ENCODE data around the gene SRPRB.
A peak's percentile ranks its signal among the peaks of the same experiment; 100 is the strongest.

The SRPRB gene

DNA sequence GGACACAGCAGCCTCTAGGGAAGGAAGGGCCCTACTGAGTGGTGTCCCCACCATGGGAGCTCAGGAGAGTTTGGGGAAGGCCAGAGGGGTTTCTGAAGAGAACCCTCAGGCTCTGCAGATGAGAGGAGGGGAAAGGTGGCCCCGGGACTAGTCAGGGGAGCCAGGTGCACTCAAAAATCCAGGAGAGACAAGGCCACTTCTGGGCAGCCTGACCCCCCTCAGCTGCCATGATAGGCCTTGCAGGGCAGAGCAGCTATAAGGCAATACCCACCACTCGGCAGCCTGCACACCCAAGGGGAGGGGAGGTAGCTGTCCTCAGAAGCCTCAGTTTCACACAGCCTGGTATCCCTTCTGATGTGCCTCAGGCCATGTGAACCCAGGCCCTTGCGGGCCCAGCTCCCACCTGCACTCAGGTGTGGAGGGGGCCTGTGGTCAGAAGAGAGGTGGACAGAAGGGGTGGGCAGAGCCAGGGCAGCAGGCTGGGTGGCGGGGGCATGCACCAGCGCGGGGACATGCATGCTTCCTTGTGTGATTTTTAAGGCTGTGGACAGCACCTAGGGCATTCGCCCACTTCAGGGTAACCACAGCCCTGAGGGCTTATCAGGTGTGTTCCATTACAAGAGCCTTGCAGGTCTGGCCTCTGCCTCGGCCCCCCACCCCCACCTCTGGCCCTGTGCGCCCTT is 34.6 kb downstream of the SRPRB start:
- DNase-seq (ENCODE audit: extremely low read depth in 1 of 2, low read depth in 1 of 2): no peak

GRCh38 chr3:133840767-133841166 is 35.2 kb downstream of the SRPRB start:
- DNase-seq (ENCODE audit: extremely low read depth in 1 of 2, low read depth in 1 of 2): no peak

DNA sequence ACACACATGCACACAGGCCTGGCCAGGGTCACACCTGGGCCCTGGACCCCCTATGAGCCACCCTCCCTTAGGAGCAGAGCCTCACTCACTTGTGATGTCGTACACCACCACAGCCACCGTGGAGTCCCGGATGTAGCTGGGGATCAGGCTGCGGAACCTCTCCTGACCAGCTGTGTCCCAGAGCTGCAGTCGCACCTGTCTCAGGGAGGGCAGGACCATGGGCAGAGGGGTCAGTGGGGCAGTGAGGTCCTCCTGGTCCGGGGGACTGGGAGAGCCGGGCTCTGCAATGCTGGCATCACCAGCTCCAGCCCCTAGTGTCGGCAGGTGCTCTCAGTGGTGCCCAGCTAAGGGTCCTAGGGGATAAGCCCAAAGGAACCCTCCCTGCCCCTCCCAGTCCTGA is 35.6 kb downstream of the SRPRB start:
- no peak for DNase-seq (ENCODE audit: extremely low read depth in 1 of 2, low read depth in 1 of 2)

GRCh38 chr3:133842158-133842557 is 36.5 kb downstream of the SRPRB start:
- no peak for DNase-seq (ENCODE audit: extremely low read depth in 1 of 2, low read depth in 1 of 2)

DNA sequence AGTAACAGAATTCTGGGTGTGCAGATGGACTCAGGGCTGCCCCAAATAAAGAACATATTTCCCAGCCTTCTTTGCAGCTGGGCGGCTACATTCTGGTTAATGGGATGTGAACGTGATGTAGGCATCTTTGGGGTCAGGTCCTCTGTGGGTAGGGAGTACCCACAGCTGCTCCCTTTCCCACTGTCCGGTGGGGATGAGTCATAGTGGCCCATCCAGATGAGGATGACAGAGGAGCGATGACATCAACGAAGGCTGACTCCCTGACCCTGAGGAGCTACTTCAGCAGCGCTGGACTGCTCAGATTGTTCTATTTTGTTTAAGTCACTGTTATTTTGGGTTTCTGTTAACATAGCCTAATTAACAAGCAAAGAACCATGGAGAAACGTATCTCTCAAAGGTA is 38.0 kb downstream of the SRPRB start:
- DNase-seq (ENCODE audit: extremely low read depth in 1 of 2, low read depth in 1 of 2): no peak

DNA sequence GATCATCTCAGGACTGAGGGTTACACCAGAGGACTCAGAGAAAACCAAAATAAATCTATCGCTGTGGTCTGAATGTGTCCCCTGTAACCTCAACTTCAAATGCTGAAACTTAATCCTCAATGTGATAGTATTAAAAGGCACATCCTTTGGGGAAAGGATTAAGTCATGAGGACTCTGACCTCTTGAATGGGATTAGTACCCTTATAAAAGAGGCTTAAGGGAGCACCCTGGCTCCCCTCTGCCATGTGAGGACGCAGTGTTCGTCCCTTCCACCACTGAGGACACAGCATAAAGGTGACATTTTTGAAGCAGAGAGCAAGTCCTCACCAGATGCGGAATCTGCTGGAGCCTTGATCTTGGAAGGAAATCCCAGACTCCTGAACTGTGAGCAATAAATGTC is 39.5 kb downstream of the SRPRB start:
- no peak for DNase-seq (ENCODE audit: extremely low read depth in 1 of 2, low read depth in 1 of 2)

DNA sequence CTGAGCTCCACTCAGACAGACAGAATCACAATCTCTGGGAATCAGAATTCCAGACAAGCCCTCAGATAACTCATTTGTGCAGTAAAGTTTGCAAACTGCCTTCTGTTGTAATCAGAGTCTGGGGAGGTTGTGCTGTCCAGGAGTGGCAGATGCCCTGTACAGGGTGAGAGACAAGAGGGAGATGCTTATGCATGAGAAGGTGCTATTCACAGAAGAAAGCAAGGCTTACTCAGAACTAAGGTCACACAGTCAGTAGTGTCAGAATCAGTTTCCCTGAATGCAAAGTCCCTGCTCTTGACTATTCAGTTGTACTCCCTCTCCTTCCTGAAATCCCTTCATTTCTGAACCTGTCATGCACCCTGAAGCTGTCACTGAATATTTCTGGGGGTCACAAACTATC is 43.7 kb downstream of the SRPRB start:
- no peak for DNase-seq (ENCODE audit: extremely low read depth in 1 of 2, low read depth in 1 of 2)

DNA sequence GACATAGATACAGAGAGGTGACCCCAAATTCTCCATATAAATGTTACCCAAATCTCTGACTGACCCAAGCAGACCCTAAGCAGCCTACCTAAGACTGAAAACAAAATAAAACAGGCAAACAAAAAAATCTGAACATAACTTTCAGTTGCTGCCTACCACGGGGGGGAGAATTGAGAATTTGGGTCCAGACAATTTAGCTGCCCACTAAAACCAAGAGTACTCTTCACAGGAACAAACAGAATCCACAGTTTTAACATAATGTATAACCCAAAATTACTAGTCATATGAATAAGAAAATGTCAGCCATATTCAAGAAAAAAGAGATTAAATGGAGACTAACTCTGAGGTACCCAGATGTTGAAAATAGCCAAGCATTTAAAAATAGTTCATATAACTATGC is 44.4 kb downstream of the SRPRB start:
- DNase-seq (ENCODE audit: extremely low read depth in 1 of 2, low read depth in 1 of 2): no peak

- peak in 1 of 2 donors; percentile 40 for DNase-seq (ENCODE audit: extremely low read depth in 1 of 2, low read depth in 1 of 2)
These were observed 45.8 kb downstream of the SRPRB start for GRCh38 chr3:133851266-133851906.

GRCh38 chr3:133851931-133852330 is 46.3 kb downstream of the SRPRB start:
- DNase-seq (ENCODE audit: extremely low read depth in 1 of 2, low read depth in 1 of 2): peak in 1 of 2 donors; percentile 13

DNA sequence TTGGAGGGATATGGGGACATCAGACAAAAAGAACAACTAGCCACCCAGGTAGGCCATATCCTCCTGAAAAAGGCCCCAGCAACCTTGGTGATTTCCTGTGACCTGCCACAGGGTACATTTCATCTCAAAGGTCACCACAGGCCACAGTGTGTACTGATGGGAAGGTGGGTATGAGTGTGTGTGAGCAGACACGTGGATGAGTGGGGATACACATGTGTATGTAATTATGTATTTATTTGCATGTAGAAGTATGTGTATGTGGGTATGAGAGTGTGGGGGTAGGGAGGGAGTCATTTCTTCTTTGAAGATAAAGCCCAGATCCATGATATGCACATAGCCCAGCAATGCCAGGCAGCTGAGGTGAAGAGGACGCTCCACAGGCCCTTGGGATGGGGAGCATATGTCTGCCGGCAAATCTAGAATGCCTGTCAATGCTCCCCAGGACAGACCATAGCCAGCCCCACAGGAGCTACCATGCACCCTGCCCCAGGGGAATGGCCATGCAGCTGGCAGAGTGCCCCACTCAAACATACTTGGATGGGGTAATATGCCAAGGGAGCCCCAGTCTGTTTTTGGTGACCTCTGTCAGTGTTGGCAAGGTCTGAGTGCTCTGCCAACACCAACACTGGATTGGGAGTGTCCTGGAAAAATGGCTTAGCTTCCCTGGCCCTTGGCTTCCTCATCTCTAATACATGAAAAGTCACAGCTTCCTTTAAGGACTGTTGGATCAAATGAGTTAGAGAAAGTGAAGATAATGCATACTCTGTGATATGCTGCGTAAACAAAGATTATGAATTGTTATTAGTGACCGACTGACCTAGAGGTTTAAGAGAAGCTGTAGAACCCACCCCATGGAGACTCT is 47.7 kb downstream of the SRPRB start:
- no peak for DNase-seq (ENCODE audit: extremely low read depth in 1 of 2, low read depth in 1 of 2)

DNA sequence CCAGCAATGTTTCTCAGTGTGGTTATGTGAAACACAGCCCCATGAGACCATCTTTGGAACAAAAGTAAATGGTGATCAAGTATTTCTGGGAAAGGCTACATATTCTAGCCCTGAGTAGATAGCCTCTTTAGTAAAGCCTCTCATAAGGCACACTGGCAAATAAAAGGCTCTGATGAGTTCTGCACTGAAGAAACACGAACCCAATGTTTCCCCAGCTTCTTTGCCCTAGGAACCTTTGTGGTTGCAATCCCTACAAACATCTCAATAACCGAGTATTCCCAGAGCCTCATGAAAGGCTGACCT is 48.3 kb downstream of the SRPRB start:
- DNase-seq (ENCODE audit: extremely low read depth in 1 of 2, low read depth in 1 of 2): no peak

GRCh38 chr3:133854264-133855001 is 48.8 kb downstream of the SRPRB start:
- DNase-seq (ENCODE audit: extremely low read depth in 1 of 2, low read depth in 1 of 2): no peak

GRCh38 chr3:133855002-133855370 is 49.4 kb downstream of the SRPRB start:
- DNase-seq (ENCODE audit: extremely low read depth in 1 of 2, low read depth in 1 of 2): no peak

- DNase-seq (ENCODE audit: extremely low read depth in 1 of 2, low read depth in 1 of 2): no peak
These were observed 50.2 kb downstream of the SRPRB start for GRCh38 chr3:133855772-133856171.

DNA sequence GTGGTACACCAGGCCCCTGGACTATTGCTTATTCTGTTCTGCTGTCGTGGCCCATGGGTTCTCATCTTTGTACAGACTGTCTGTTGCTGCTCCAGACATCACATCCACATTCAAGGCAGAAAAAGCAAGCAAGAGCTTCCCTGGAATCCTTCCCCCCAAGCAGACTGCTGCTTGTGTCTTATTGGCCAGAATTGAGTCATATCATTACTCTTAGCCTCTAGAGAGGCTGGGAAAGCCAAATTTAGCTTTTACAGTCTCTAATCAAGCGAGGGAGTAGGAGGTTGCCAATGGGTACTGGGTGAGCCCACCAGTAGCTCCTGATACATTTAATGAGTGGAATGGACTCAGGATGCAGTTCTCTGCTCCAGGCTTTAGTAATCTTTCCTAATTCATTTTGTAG is 50.7 kb downstream of the SRPRB start:
- DNase-seq (ENCODE audit: extremely low read depth in 1 of 2, low read depth in 1 of 2): no peak

DNA sequence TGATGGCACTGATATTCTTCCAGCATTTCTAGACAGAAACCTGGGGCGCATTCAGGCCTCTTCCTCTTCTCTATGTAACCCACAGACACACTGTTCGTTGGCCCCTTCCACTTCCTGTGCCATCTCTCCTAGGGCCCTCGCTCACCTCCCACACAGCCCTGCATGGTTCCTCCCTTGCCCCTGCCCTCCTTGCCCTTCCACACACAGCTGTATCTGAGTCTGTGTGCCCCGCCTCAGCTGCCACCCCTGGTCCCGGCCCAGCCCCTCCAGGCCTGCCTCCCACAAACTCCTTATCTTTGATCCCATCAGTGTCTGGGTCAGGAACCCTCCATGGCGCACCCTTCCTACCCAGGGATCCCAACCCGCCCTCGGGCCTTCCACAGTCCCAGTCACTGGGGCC is 52.2 kb downstream of the SRPRB start:
- DNase-seq (ENCODE audit: extremely low read depth in 1 of 2, low read depth in 1 of 2): no peak

DNA sequence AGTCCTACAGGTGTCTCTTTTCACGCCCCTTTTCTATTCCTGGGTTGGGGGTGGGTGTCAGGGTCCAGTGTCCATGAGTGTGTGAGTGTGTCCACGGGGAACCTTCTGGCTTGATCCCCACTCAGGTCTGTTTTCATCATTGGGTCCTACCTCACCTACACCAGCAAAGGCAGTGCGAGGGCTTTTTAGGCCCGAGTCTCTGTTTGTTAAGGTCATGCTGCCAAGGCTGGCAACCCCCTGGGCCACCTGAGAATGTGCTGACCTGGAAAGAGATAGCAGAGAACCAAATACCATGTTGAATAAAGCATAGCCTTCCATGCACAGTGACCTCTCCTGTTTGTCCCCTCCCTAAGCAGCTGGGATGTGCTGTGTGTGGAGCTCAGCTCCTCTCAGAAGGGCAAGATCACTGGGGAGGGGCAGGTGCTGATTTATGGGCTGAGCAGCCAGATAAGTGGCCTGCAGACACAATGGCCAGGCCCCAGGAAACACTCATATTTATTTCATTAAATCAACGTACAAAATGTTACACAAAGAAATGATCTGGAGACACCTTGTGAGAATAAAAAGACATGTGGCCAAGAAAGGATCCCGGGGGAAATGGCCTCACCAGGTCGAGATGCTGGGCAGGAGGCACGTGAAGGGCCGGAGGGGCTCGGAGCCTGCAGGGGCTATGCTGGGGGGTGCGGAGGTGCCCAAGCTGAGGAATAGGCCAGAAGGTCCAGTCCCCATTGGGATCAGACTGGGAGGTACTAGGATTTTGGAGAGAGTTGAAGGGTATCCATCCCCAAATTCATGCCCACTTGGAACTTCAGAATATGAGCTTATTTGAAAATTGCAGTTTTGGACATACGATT is 54.0 kb downstream of the SRPRB start:
- DNase-seq (ENCODE audit: extremely low read depth in 1 of 2, low read depth in 1 of 2): no peak

- DNase-seq (ENCODE audit: extremely low read depth in 1 of 2, low read depth in 1 of 2): no peak
These were observed 54.9 kb downstream of the SRPRB start for GRCh38 chr3:133860519-133860918.

DNA sequence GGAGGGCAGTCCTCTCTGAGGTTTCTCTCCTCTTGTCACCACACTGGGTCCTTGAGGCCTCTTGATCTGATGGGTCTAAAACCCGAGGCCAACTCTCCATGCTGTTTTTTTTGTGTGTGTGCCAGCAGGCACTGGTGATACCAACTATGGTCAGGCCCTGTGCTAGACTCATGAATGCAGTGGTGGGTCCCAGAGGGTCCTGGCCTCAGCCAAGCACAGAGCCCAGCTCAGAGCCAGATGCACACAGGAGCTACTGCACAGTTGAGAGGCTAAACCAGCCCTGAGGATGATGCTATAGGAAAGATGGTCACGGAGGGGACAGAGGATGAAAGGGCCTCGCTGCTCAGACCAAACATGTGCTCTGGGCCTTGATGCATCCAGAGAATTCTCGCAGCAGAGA is 56.5 kb downstream of the SRPRB start:
- DNase-seq (ENCODE audit: extremely low read depth in 1 of 2, low read depth in 1 of 2): no peak

GRCh38 chr3:133863911-133864310 is 58.3 kb downstream of the SRPRB start:
- DNase-seq (ENCODE audit: extremely low read depth in 1 of 2, low read depth in 1 of 2): no peak

Data from stimulated activated CD8-positive, alpha-beta memory T cell treated with anti-CD3 and anti-CD28 coated beads, Interleukin-7, amount 100 ng/mL, for 48 hours (primary cell).